ENCODE data around the gene TRIM5.
"Not testable (repeated sequence)": the region's sequence is repeated elsewhere in the genome, so short reads cannot be mapped to it uniquely, and the experiment has no call there.

GRCh38 chr11:5683620-5684019 lies 1.3 kb downstream of the TRIM5 start:
- TF ChIP-seq CTCF, POLR2A (IDR thresholded peaks at IDR 0.05): not testable (repeated sequence)

Data from esophagus squamous epithelium (tissue), 4 donors.